Right lobe of liver (tissue), 4 donors: Measurements from ENCODE around the gene ZNF550.

ENCODE experiments used
- CTCF ChIP-seq, 4 donors: fragments of 200-600 bp in 3 of 4; fragments of 450-650 bp in 1 of 4; IDR thresholded peaks; one replicate each; pipeline versions ENCODE4 v1.5.1 to v1.8.0; 2016 to 2022; ENCODE audit warnings: antibody characterized with exemption in 4 of 4, mild to moderate bottlenecking in 2 of 4
- POLR2A ChIP-seq: fragments of 450-650 bp; IDR thresholded peaks from one replicate; pipeline ENCODE4 v1.6.1; 2017; ENCODE audit warnings: antibody characterized with exemption, mild to moderate bottlenecking
- donor health status: DM: no; HTN: no; CAD: no.
- donor health status: DM: no; HTN: no; CAD: no.
- donor health status: DM: no; HTN: yes; CAD: no.

DNA sequence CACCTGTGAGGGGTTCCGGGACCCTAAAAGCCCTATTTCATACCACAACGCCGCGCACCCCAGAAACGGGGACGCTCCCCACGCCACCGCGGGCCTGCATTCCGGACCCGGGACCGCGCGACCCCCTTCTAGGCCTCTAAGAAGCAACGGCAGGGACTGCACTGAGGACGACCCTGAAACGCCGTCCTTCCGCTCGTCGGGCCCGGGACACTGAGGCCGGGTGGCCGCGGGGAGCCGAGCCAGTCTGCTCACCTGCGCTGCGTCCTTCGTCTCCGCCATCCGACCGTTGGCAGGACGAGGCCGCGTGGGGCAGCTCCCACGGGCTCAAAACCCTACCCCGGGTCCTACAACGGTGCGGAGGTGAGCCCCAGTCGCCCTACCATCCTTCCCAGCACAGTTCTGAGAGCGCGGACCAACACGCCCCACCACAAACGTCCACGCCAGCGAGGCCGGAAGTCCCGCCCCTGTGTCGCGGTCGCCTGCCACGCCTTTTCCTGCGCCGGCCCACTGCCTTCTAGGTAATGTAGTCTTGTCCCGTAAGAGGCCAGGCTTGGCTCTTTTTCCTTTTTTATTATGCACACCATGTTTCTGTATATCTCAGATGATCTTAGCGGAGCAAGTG lies at the start of gene ZNF550:
- TF ChIP-seq CTCF (IDR thresholded peaks at IDR 0.05) (no peak), POLR2A (peak; percentile 26)
